Measurements from ENCODE around the gene SAMD11. TPM values are rescaled to one million over a fixed set of nuclear protein-coding genes. Genes with fewer than 3 reads are reported as not detected.
"Not testable (repeated sequence)": the region's sequence is repeated elsewhere in the genome, so short reads cannot be mapped to it uniquely, and the experiment has no call there.

SAMD11 gene
- total RNA-seq, result 0.14 TPM in 1 of 2 replicates, not detected in the other
- long read RNA-seq, result 0 reads

- TF ChIP-seq, protein P1, sequence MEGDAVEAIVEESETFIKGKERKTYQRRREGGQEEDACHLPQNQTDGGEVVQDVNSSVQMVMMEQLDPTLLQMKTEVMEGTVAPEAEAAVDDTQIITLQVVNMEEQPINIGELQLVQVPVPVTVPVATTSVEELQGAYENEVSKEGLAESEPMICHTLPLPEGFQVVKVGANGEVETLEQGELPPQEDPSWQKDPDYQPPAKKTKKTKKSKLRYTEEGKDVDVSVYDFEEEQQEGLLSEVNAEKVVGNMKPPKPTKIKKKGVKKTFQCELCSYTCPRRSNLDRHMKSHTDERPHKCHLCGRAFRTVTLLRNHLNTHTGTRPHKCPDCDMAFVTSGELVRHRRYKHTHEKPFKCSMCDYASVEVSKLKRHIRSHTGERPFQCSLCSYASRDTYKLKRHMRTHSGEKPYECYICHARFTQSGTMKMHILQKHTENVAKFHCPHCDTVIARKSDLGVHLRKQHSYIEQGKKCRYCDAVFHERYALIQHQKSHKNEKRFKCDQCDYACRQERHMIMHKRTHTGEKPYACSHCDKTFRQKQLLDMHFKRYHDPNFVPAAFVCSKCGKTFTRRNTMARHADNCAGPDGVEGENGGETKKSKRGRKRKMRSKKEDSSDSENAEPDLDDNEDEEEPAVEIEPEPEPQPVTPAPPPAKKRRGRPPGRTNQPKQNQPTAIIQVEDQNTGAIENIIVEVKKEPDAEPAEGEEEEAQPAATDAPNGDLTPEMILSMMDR (conservative IDR thresholded peaks at IDR 0.05), result no peak
- Mint-ChIP-seq H3K27ac (ENCODE audit: unreplicated experiment) (no peak within 1 kb of the TSS), H3K4me3 (peak within 1 kb of the TSS; percentile 76), H3K36me3 (ENCODE audit: low read depth) (no peaks in the 10 kb centered on the region), H3K9me3 (no peaks in the 10 kb centered on the region), H3K4me1 (peaks cover 15% of the 10 kb centered on the region), H3K27me3 (ENCODE audit: low read depth) (peaks cover 78% of the 10 kb centered on the region)
- DNase-seq (ENCODE audit: low read depth, low spot score), result peak; percentile 88
Measured at GRCh38 chr1:923131-923990, at the start of gene SAMD11. TSS of gene SAMD11 (plus strand) at chr1:923923. CDS start at chr1:924432, 509 bp downstream.

DNA sequence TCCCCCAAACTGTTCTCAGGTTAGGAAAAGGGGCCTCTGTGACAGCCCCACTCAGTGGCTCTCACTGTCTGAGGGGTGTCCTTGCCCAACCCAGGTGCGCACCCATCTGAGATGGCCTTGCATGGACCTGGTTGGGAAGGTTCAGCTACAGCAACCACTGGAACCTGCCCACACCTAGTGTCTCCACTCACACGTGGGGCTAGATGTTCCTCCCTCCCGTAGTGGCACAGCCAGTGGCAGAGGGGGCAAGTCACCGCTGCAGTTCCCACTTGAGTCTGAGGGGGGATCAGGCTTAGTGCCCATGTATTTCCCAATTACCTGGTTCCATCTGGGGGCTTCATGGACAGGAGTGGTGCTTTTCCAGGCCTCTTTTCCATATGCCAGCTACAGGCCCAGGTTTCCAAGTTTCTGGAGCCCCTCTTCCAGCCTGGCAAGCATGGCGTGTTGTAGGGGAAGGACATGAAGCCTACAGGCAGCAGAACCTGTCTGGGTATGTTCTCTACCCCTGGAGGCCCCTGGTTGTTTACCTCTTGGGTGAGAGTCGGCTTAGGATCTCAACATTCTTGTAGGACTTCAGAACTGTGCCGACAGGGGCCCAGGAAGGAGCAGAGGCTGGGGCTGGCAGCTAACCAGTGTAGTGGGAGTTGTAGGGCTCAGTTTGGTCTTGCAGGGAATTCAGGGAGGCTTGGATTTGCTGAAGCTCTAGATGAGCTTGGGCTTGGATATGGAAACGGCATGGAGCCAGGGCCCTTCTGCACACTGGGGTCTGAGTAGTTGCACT lies 47.1 kb upstream of the SAMD11 start:
- H3K27ac Mint-ChIP-seq (ENCODE audit: unreplicated experiment); H3K9me3 Mint-ChIP-seq; DNase-seq (ENCODE audit: low read depth, low spot score); H3K4me3 Mint-ChIP-seq; H3K36me3 Mint-ChIP-seq (ENCODE audit: low read depth); H3K4me1 Mint-ChIP-seq: not testable (repeated sequence)
- H3K27me3 Mint-ChIP-seq (ENCODE audit: low read depth), result peaks cover 84% of the 10 kb centered on the region

GRCh38 chr1:877209-877986 lies 46.3 kb upstream of the SAMD11 start:
- not testable (repeated sequence) for H3K9me3 Mint-ChIP-seq; H3K4me1 Mint-ChIP-seq; H3K27ac Mint-ChIP-seq (ENCODE audit: unreplicated experiment); H3K36me3 Mint-ChIP-seq (ENCODE audit: low read depth); DNase-seq (ENCODE audit: low read depth, low spot score); H3K4me3 Mint-ChIP-seq
- H3K27me3 Mint-ChIP-seq (ENCODE audit: low read depth), result peaks cover 87% of the 10 kb centered on the region

- H3K27me3 Mint-ChIP-seq (ENCODE audit: low read depth), result peaks cover 91% of the 10 kb centered on the region
- DNase-seq (ENCODE audit: low read depth, low spot score); H3K36me3 Mint-ChIP-seq (ENCODE audit: low read depth); H3K27ac Mint-ChIP-seq (ENCODE audit: unreplicated experiment); H3K4me3 Mint-ChIP-seq; H3K9me3 Mint-ChIP-seq; H3K4me1 Mint-ChIP-seq: not testable (repeated sequence)
Measured at GRCh38 chr1:880511-880910, 43.2 kb upstream of the SAMD11 start.

GRCh38 chr1:880915-881314 lies 42.8 kb upstream of the SAMD11 start:
- H3K27ac Mint-ChIP-seq (ENCODE audit: unreplicated experiment); H3K4me1 Mint-ChIP-seq; H3K9me3 Mint-ChIP-seq; H3K4me3 Mint-ChIP-seq; H3K36me3 Mint-ChIP-seq (ENCODE audit: low read depth); DNase-seq (ENCODE audit: low read depth, low spot score): not testable (repeated sequence)
- peaks cover 95% of the 10 kb centered on the region for H3K27me3 Mint-ChIP-seq (ENCODE audit: low read depth)

DNA sequence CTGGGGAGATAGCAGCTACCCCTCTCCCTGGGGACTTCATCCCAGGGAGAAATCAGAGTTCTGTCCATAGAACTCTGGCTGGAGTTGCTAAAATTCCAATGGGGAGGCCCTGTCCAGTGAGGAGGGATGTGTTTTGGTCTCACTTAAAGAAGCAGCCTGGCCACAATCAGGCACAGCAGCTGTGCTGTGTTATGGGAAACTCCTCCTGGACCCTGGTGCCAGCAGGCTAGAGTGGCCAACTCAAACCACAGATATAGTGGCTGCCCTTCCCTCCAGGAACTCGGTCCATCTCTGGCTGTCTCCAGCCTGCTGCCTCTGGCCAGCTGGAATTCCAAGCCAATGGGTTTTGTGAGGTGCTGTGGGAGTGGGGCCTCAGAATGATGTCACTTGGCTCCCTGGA lies 37.4 kb upstream of the SAMD11 start:
- Mint-ChIP-seq H3K27ac (ENCODE audit: unreplicated experiment) (no peak overlapping the region), H3K4me3 (no peak overlapping the region), H3K36me3 (ENCODE audit: low read depth) (no peaks in the 10 kb centered on the region), H3K4me1 (no peaks in the 10 kb centered on the region), H3K27me3 (ENCODE audit: low read depth) (peaks cover 97% of the 10 kb centered on the region), H3K9me3 (peaks cover 3% of the 10 kb centered on the region)
- TF ChIP-seq, protein P1 (conservative IDR thresholded peaks at IDR 0.05), result no peak
- DNase-seq (ENCODE audit: low read depth, low spot score), result no peak

- H3K27ac Mint-ChIP-seq (ENCODE audit: unreplicated experiment), result no peak overlapping the region
Measured at GRCh38 chr1:886760-887159, 37.0 kb upstream of the SAMD11 start.

More at GRCh38 chr1:886760-887159, 37.0 kb upstream of the SAMD11 start:
- Mint-ChIP-seq H3K36me3 (ENCODE audit: low read depth) (no peaks in the 10 kb centered on the region), H3K9me3 (peaks cover 3% of the 10 kb centered on the region), H3K4me1 (no peaks in the 10 kb centered on the region), H3K4me3 (no peak overlapping the region), H3K27me3 (ENCODE audit: low read depth) (peaks cover 97% of the 10 kb centered on the region)
- DNase-seq (ENCODE audit: low read depth, low spot score), result no peak
- TF ChIP-seq, protein P1 (conservative IDR thresholded peaks at IDR 0.05), result no peak

Measured in neural crest cell (in vitro differentiated cells).